K562 (cell line): Measurements from ENCODE around the gene GPR137C.

Source experiments
- CCAR2 ChIP-seq: fragments of 200-400 bp; formaldehyde crosslinking; IDR thresholded peaks from 2 replicates; pipeline ENCODE4 v1.6.1; 2017; ENCODE audit warnings: mild to moderate bottlenecking, low read depth, low read length
- GABPA ChIP-seq: fragments of 200-800 bp; sonication (Bioruptor generic); conservative IDR thresholded peaks from 2 replicates; pipeline ENCODE4 v1.6.1; 2016; ENCODE audit warnings: low read depth, missing genetic modification characterization, missing compliant biosample characterization

DNA sequence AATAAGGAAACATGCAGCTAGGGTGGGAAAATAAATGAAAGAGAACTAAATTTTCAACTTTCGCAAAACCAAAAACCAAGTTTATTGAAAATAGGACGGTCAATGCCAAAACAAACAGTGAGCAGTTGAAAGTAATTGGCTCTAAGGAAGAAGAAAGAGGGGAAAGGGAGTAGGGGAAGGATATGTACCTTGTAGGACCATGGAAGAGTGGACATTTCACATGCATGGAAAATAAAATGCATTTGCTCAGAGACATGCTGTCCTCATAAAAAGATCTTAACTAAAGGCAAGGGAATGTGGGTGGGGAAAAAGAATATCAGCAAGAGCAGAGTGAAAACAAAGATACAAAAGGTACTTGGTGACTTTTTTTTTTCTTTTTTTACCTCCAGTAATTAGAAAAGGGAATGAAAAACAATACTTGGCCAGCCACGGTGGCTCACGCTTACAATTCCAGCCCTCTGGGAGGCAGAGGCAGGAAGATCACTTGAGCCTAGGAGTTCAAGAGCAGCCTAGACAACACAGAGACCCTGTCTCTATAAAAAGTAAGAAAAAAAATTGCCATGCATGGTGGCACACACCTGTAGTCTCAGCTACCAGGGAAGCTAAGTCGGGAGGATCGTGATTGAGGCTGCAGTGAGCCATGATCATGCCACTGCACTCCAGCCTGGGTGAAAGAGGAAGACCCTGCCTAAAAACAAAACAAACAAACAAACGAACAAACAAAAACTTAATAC is 6.9 kb upstream of the GPR137C start:
- TF ChIP-seq GABPA (tag) (no peak), CCAR2 (no peak)
